ENCODE results near the gene DNAJB8. TPM values are rescaled to one million over a fixed set of nuclear protein-coding genes. Genes with fewer than 3 reads are reported as not detected.

The DNAJB8 gene
- polyA plus RNA-seq, 1 donor: not detected

DNA sequence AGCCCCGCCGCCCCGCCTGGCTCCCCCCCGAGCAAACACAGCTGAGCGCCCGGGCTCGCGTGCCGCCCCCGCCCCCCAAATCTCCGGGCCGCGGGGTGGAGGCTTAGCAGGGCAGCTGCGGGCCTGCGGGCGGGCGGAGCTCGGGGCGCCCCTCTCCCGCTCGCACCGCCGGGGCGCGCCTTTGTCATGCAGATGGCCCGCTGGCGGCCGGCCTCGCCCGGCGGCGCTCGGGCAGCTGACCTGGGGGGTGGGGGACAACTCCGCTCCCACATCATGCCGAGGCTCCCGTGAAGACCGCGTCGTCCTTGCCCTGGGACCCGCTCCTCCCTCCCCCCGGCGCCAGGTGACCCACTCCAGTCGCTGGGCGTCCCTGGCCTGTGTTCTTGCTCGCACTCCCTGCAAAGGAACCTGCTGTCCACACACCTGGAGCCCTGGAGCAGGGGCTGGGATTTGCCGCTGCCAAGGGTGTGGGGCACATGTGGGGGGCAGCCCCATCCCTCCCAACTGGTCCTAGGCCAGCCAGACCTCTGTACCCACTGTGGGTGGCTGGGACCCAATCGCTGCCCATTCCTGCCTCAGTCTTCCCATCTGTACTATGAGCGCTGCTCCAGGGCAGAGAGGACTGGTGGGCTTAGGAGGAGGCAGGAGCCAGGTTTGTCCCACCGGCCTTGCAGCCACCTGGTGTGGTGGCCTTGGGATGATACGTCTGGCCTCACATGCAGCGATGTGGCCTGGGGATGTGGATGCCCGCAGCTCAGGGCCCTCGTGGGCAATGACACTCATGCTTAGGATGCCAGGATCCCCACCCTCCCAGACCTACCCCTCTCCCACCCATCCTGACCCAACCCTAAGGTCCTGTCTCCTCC is 33.5 kb downstream of the DNAJB8 start:
- no peak overlapping the region for H3K27ac ChIP-seq (ENCODE audit: low read length)
- H3K4me1 ChIP-seq (ENCODE audit: control insufficient read depth, insufficient read depth, low read length): peaks cover 4% of the 10 kb centered on the region
- H3K9me3 ChIP-seq (ENCODE audit: control insufficient read depth, low read depth, low read length): no peaks in the 10 kb centered on the region
- peaks cover 75% of the 10 kb centered on the region for H3K27me3 ChIP-seq (ENCODE audit: control insufficient read depth, insufficient read depth, low read length)
- WGBS (ENCODE audit: insufficient coverage, low lambda C conversion rate): 92% methylated on average over 2 of the region's 53 CpGs
- no peak for DNase-seq
- H3K36me3 ChIP-seq (ENCODE audit: control insufficient read depth, insufficient read depth, low read length): no peaks in the 10 kb centered on the region
- no peak overlapping the region for H3K4me3 ChIP-seq (ENCODE audit: low read length)

DNA sequence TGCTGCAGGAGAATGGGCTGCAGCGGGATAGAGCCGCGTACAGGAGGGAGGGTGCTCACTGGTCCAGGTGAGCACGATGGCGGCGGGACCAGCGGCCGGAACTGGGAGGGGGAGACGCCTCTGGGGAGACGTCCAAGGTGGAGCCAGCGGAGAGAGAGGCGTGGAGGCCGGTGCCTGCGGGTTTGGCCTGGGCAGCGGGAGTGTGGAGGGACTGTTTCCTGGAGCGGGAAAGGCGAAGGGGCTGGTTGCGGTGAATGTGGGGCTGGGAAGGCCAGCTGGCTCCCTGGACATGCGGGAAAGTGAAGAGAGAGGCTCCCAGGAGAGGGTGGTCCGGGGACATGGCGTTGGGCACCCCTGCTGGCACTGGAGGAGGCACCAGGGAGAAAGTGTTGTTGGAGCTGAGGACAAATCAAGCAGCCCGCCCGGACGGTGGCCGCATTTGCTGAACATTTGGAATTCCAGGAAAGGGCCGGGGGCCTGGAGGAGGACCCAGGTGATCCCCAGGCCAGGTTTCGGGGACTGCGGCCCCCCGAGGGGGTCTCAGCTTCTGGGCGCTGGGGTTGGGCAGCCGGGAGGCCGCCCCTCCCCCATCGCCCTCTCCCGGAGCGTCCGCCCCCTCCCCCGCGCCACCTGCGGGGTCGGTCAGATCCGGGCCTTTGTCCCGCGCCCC is 34.3 kb downstream of the DNAJB8 start:
- Histone ChIP-seq H3K9me3 (ENCODE audit: control insufficient read depth, low read depth, low read length) (no peaks in the 10 kb centered on the region), H3K36me3 (ENCODE audit: control insufficient read depth, insufficient read depth, low read length) (no peaks in the 10 kb centered on the region), H3K4me3 (ENCODE audit: low read length) (no peak overlapping the region), H3K27ac (ENCODE audit: low read length) (no peak overlapping the region), H3K4me1 (ENCODE audit: control insufficient read depth, insufficient read depth, low read length) (peaks cover 4% of the 10 kb centered on the region), H3K27me3 (ENCODE audit: control insufficient read depth, insufficient read depth, low read length) (peaks cover 72% of the 10 kb centered on the region)
- DNase-seq: no peak
- WGBS (ENCODE audit: insufficient coverage, low lambda C conversion rate): 0% methylated on average over 1 of the region's 43 CpGs

DNA sequence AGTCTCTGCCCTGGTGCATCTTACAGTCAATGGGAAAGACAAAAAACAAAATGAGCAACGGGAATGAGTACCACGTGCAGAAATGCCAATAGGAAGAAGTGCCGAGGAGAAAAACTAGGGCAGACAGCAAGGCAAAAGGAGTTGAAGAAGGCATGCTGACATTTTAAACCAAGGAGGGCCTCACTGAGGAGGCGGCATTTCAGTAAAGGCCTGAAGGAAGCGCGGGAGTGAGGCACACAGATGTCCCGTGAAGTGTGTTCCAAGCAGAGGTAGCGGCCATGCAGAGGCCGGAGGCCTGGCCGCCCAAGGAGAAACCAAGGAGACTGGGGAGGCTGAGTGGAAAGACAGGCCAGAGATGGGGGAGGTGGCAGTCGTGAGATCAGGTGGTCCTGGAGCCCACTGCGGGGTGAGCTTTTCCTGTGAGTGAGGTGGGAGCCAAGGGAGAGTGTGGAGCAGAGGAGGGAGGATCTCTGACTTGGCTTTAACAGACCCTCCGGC is 34.8 kb downstream of the DNAJB8 start:
- no peak overlapping the region for H3K4me3 ChIP-seq (ENCODE audit: low read length)
- no CpG with 5 or more reads among the region's 13 CpGs for WGBS (ENCODE audit: insufficient coverage, low lambda C conversion rate)
- DNase-seq: no peak
- peaks cover 76% of the 10 kb centered on the region for H3K27me3 ChIP-seq (ENCODE audit: control insufficient read depth, insufficient read depth, low read length)
- H3K27ac ChIP-seq (ENCODE audit: low read length): no peak overlapping the region
- H3K36me3 ChIP-seq (ENCODE audit: control insufficient read depth, insufficient read depth, low read length): no peaks in the 10 kb centered on the region
- no peaks in the 10 kb centered on the region for H3K9me3 ChIP-seq (ENCODE audit: control insufficient read depth, low read depth, low read length)
- peaks cover 4% of the 10 kb centered on the region for H3K4me1 ChIP-seq (ENCODE audit: control insufficient read depth, insufficient read depth, low read length)

DNA sequence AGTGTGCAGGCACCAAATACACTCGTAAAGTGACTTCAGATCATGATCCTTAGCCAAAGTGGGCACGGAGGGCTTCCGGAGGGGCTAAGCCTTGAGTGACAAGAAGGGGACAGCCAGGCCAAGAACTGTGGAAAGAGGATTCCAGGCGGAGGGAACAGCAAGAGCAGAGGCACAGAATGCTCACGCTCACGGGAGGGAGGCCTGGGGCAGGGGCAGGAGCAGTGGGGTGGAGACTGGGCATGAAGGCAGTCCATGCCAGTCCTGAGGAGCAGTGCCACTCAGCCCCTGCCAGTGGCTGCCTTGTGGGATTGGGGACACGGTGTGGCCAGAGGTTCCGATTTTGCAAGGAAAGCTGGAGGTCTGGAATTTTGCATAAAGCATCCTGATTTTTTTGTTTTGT is 36.0 kb downstream of the DNAJB8 start:
- H3K9me3 ChIP-seq (ENCODE audit: control insufficient read depth, low read depth, low read length): no peaks in the 10 kb centered on the region
- H3K27ac ChIP-seq (ENCODE audit: low read length): no peak overlapping the region
- no peak for DNase-seq
- peaks cover 69% of the 10 kb centered on the region for H3K27me3 ChIP-seq (ENCODE audit: control insufficient read depth, insufficient read depth, low read length)
- WGBS (ENCODE audit: insufficient coverage, low lambda C conversion rate): no CpG with 5 or more reads among the region's 8 CpGs
- H3K4me1 ChIP-seq (ENCODE audit: control insufficient read depth, insufficient read depth, low read length): peaks cover 9% of the 10 kb centered on the region
- H3K36me3 ChIP-seq (ENCODE audit: control insufficient read depth, insufficient read depth, low read length): no peaks in the 10 kb centered on the region
- no peak overlapping the region for H3K4me3 ChIP-seq (ENCODE audit: low read length)

DNA sequence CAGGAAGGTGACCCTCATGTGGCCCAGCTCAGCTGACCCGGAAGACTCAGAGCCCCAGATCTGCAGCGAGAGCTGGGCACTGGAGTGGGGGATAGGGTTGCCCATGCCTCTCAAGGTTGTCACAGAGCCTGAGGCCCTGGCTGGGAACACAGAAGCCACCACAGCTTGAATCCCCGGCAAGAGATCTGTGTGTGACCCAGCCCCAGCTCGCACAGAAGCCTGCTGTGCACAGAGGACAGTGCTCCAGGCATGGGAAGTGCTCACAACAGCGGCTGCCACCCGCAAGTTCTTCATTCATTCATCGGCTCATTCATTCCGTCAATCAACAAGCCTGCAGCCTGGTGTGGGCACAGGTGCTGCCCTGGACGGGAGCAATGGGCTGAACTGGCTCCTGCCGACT is 36.4 kb downstream of the DNAJB8 start:
- DNase-seq: no peak
- Histone ChIP-seq H3K36me3 (ENCODE audit: control insufficient read depth, insufficient read depth, low read length) (no peaks in the 10 kb centered on the region), H3K27ac (ENCODE audit: low read length) (no peak overlapping the region), H3K27me3 (ENCODE audit: control insufficient read depth, insufficient read depth, low read length) (peaks cover 65% of the 10 kb centered on the region), H3K4me1 (ENCODE audit: control insufficient read depth, insufficient read depth, low read length) (peaks cover 9% of the 10 kb centered on the region), H3K4me3 (ENCODE audit: low read length) (no peak overlapping the region), H3K9me3 (ENCODE audit: control insufficient read depth, low read depth, low read length) (no peaks in the 10 kb centered on the region)
- no CpG with 5 or more reads among the region's 10 CpGs for WGBS (ENCODE audit: insufficient coverage, low lambda C conversion rate)

DNA sequence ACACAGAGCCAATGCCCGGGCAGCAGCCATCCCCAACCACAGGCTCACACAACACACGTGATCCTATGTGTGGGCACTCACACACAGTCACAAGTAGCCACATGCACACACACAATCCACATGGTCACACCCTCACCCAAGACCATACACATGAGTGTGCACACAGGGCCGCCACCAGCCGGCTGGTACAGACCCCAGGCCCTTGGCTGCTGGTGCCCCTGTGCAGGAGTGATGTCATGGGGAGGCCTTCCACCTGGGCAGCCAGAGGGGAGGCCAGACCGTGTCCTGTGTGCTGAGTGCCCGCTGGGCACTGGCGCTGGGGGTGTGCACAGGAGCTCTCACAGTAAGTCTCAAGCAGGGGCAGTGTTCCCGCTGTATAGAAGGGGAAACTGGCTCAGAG is 36.9 kb downstream of the DNAJB8 start:
- Histone ChIP-seq H3K36me3 (ENCODE audit: control insufficient read depth, insufficient read depth, low read length) (no peaks in the 10 kb centered on the region), H3K9me3 (ENCODE audit: control insufficient read depth, low read depth, low read length) (no peaks in the 10 kb centered on the region), H3K4me1 (ENCODE audit: control insufficient read depth, insufficient read depth, low read length) (peaks cover 9% of the 10 kb centered on the region), H3K4me3 (ENCODE audit: low read length) (no peak overlapping the region), H3K27ac (ENCODE audit: low read length) (no peak overlapping the region), H3K27me3 (ENCODE audit: control insufficient read depth, insufficient read depth, low read length) (peaks cover 60% of the 10 kb centered on the region)
- no peak for DNase-seq
- no CpG with 5 or more reads among the region's 8 CpGs for WGBS (ENCODE audit: insufficient coverage, low lambda C conversion rate)

DNA sequence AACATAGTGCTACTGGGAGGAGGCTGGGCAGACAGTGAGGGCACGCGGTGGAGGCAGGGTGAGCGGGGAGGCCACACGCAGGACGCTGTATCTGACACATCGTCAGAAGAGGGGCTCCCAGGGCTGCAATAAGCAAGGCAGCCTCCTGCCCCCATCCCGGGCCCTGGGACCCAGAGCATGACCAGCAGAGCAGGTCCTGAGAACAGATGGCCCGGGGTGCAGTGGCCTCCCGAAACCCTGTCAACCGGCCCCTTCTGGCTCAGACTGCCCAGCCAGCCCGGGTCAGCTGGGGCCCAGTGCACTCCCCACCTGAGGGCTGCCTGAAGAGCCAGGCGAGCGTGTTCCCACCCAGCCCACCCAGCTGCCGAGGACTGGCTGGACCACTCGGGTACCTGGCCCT is 37.4 kb downstream of the DNAJB8 start:
- peaks cover 55% of the 10 kb centered on the region for H3K27me3 ChIP-seq (ENCODE audit: control insufficient read depth, insufficient read depth, low read length)
- no peak for DNase-seq
- H3K9me3 ChIP-seq (ENCODE audit: control insufficient read depth, low read depth, low read length): no peaks in the 10 kb centered on the region
- H3K4me1 ChIP-seq (ENCODE audit: control insufficient read depth, insufficient read depth, low read length): peaks cover 9% of the 10 kb centered on the region
- H3K4me3 ChIP-seq (ENCODE audit: low read length): no peak overlapping the region
- H3K36me3 ChIP-seq (ENCODE audit: control insufficient read depth, insufficient read depth, low read length): no peaks in the 10 kb centered on the region
- H3K27ac ChIP-seq (ENCODE audit: low read length): no peak overlapping the region
- no CpG with 5 or more reads among the region's 15 CpGs for WGBS (ENCODE audit: insufficient coverage, low lambda C conversion rate)

DNA sequence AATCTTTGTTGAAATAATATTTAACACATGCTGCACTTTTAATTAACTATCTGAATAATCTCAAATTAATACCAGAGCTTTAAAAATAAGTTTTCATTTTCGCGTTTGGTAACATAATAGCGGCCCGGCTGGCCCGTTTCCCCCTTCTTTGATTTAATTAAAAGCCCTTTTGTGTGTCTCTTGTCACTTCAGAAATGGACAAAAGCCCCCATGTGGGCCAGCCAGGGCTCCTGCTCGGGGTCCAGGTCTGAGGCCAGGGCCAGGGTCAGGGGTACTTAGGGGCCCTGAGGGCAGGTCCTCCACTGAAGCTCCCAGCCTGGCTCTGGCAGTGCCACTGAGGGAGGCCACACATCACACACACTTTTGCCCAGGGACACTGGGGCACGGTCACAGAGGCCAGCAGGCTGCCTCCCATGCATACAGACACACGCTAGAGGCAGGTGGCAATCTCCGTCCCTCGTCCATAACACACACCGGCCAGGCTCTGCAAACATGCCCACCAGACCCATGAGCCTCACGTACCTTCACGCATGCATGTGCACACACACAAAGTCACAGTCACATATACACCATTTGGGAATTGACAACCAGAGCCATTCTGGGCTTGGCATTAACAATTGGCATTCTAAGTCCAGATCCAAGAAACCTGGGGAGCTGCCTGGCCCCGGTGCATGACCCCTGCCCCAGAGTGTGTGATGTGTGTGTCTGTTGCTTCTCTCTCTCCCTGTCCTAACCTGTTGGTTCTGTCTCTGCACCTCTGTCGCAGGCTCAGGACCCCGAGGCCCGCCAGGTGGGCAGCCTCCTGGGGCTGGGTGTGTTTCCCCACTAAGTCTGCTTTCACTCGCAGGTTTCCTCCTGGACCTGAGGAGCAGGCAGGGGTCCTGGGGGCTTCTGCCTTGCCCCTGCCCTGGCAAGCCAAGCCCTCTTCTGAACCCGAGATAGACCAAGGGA is 38.5 kb downstream of the DNAJB8 start:
- H3K36me3 ChIP-seq (ENCODE audit: control insufficient read depth, insufficient read depth, low read length): no peaks in the 10 kb centered on the region
- DNase-seq: no peak
- no peak overlapping the region for H3K27ac ChIP-seq (ENCODE audit: low read length)
- H3K27me3 ChIP-seq (ENCODE audit: control insufficient read depth, insufficient read depth, low read length): peaks cover 44% of the 10 kb centered on the region
- peaks cover 9% of the 10 kb centered on the region for H3K4me1 ChIP-seq (ENCODE audit: control insufficient read depth, insufficient read depth, low read length)
- H3K4me3 ChIP-seq (ENCODE audit: low read length): no peak overlapping the region
- H3K9me3 ChIP-seq (ENCODE audit: control insufficient read depth, low read depth, low read length): no peaks in the 10 kb centered on the region
- WGBS (ENCODE audit: insufficient coverage, low lambda C conversion rate): 100% methylated on average over 2 of the region's 19 CpGs

DNA sequence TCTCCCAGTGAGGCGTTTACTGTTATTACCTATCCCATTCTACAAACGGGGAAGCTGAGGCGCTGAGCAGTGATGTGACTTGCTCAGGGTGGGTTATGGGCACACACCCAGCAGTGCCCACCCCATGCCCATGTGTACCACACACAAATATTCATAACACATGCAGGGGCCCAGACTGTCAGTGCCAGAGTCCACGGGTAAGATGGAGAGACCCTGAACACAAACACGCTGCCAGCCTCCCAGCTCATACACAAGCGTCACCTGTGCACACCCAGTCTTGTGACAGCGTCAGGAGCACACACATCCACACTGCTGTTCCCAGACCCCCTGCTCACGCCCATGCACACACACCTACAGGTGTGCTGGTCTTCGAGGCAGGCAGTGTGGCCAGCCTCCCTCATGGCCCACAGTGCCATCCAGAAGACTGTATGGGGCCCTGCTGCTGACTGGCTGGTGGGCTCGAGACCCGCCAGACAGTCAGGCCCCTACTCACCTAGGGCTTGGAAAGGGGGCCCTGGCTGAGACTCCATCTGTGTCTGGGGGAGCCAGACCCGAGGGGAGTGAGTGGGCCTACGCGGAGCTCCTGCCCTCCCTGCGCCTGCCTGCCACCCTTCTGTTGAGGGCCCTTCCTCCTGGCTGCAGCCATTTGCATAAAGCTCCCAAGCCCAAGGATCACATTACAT is 39.4 kb downstream of the DNAJB8 start:
- WGBS (ENCODE audit: insufficient coverage, low lambda C conversion rate): no CpG with 5 or more reads among the region's 15 CpGs
- DNase-seq: no peak
- no peaks in the 10 kb centered on the region for H3K9me3 ChIP-seq (ENCODE audit: control insufficient read depth, low read depth, low read length)
- no peaks in the 10 kb centered on the region for H3K36me3 ChIP-seq (ENCODE audit: control insufficient read depth, insufficient read depth, low read length)
- H3K27ac ChIP-seq (ENCODE audit: low read length): no peak overlapping the region
- peaks cover 36% of the 10 kb centered on the region for H3K27me3 ChIP-seq (ENCODE audit: control insufficient read depth, insufficient read depth, low read length)
- peaks cover 7% of the 10 kb centered on the region for H3K4me1 ChIP-seq (ENCODE audit: control insufficient read depth, insufficient read depth, low read length)
- H3K4me3 ChIP-seq (ENCODE audit: low read length): no peak overlapping the region

All from large intestine (tissue), 3 donors.